ENCODE measurements around the gene COG5.
A peak's percentile ranks its signal among the peaks of the same experiment; 100 is the strongest.

The COG5 gene

GRCh38 chr7:107206136-107206535 lies 357.6 kb downstream of the COG5 start:
- ATAC-seq: no peak
- TF ChIP-seq ZFP30 (CRISPR knock-in tag; IDR thresholded peaks at IDR 0.05) (no peak), PATZ1 (CRISPR knock-in tag; IDR thresholded peaks at IDR 0.05; ENCODE audit: borderline replicate concordance) (no peak), ZNF70 (CRISPR knock-in tag; IDR thresholded peaks at IDR 0.05) (no peak), POU6F1 (CRISPR knock-in tag; IDR thresholded peaks at IDR 0.05; ENCODE audit: borderline replicate concordance, low read depth) (no peak), ZC3H10 (CRISPR knock-in tag; IDR thresholded peaks at IDR 0.05) (no peak), RARB (CRISPR knock-in tag; IDR thresholded peaks at IDR 0.05) (no peak), TOX (CRISPR knock-in tag; IDR thresholded peaks at IDR 0.05; ENCODE audit: borderline replicate concordance) (no peak), ZNF8 (CRISPR knock-in tag; IDR thresholded peaks at IDR 0.05) (no peak)
- TF ChIP-seq, protein P1, sequence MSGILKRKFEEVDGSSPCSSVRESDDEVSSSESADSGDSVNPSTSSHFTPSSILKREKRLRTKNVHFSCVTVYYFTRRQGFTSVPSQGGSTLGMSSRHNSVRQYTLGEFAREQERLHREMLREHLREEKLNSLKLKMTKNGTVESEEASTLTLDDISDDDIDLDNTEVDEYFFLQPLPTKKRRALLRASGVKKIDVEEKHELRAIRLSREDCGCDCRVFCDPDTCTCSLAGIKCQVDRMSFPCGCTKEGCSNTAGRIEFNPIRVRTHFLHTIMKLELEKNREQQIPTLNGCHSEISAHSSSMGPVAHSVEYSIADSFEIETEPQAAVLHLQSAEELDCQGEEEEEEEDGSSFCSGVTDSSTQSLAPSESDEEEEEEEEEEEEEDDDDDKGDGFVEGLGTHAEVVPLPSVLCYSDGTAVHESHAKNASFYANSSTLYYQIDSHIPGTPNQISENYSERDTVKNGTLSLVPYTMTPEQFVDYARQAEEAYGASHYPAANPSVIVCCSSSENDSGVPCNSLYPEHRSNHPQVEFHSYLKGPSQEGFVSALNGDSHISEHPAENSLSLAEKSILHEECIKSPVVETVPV (CRISPR knock-in tag; IDR thresholded peaks at IDR 0.05): no peak

- TF ChIP-seq ZFP30 (CRISPR knock-in tag; IDR thresholded peaks at IDR 0.05) (no peak), ESRRG (CRISPR knock-in tag; IDR thresholded peaks at IDR 0.05) (no peak), ZFP3 (CRISPR knock-in tag; IDR thresholded peaks at IDR 0.05) (no peak), ZNF565 (CRISPR knock-in tag; conservative IDR thresholded peaks at IDR 0.05; ENCODE audit: low read depth) (no peak)
- ATAC-seq: no peak
These were observed 360.1 kb downstream of the COG5 start for GRCh38 chr7:107203607-107204006.

GRCh38 chr7:107201795-107202450 lies 361.8 kb downstream of the COG5 start:
- no peak for TF ChIP-seq ZNF70 (CRISPR knock-in tag; IDR thresholded peaks at IDR 0.05)
- TF ChIP-seq GLIS3 (CRISPR knock-in tag; IDR thresholded peaks at IDR 0.05): no peak
- TF ChIP-seq ARNTL (CRISPR knock-in tag; IDR thresholded peaks at IDR 0.05; ENCODE audit: borderline replicate concordance, low read depth): no peak
- TF ChIP-seq, protein P1 (CRISPR knock-in tag; IDR thresholded peaks at IDR 0.05): no peak
- TF ChIP-seq TCF4 (CRISPR knock-in tag; IDR thresholded peaks at IDR 0.05; ENCODE audit: borderline replicate concordance): no peak
- no peak for TF ChIP-seq SNAI2 (CRISPR knock-in tag; IDR thresholded peaks at IDR 0.05)
- no peak for TF ChIP-seq TOX (CRISPR knock-in tag; IDR thresholded peaks at IDR 0.05; ENCODE audit: borderline replicate concordance)
- no peak for TF ChIP-seq OSR1 (CRISPR knock-in tag; IDR thresholded peaks at IDR 0.05)
- TF ChIP-seq, protein P2, sequence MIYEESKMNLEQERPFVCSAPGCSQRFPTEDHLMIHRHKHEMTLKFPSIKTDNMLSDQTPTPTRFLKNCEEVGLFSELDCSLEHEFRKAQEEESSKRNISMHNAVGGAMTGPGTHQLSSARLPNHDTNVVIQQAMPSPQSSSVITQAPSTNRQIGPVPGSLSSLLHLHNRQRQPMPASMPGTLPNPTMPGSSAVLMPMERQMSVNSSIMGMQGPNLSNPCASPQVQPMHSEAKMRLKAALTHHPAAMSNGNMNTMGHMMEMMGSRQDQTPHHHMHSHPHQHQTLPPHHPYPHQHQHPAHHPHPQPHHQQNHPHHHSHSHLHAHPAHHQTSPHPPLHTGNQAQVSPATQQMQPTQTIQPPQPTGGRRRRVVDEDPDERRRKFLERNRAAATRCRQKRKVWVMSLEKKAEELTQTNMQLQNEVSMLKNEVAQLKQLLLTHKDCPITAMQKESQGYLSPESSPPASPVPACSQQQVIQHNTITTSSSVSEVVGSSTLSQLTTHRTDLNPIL (CRISPR knock-in tag; IDR thresholded peaks at IDR 0.05; ENCODE audit: low read depth): no peak
- peak; percentile 93 for ATAC-seq

GRCh38 chr7:107196834-107197610 lies 366.7 kb downstream of the COG5 start:
- no peak for ATAC-seq
- TF ChIP-seq, protein P2 (CRISPR knock-in tag; IDR thresholded peaks at IDR 0.05; ENCODE audit: low read depth): no peak
- no peak for TF ChIP-seq ZFP30 (CRISPR knock-in tag; IDR thresholded peaks at IDR 0.05)
- TF ChIP-seq ESRRG (CRISPR knock-in tag; IDR thresholded peaks at IDR 0.05): no peak
